ENCODE data around the gene MOV10L1.

MOV10L1 gene

DNA sequence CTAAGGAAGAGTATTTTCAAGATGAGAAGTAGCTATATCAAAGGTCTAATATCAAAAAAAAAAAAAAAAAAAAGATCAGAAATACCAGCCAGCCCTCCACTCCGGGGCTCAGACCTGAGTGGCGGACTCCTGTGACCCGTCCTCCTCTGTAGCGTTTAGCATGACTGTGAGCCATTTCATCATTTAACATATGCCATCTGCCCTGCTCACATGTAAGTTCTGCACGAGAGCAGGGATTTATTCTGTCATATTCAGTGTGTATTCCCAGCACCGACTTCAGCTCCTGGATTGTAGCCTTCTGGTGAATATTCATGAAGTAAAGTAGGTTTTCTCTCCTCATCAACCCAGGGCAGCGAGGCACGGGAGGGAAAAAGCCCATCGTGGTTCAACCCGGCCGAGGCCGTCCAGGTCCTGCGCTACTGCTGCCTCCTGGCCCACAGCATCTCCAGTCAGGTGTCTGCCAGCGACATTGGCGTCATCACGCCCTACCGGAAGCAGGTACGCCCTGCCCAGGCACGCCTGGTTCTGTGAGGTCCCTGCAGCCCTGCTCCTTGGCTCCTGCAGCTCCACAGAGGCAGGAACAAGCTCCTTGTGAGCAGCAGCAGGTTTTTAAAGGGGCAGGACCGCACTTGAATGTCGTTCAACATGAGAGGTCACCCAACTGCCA lies 68.0 kb downstream of the MOV10L1 start:
- Histone ChIP-seq H3K9ac (ENCODE audit: low read length) (no peak overlapping the region), H3K79me2 (ENCODE audit: low read length) (no peaks in the 10 kb centered on the region), H3K27me3 (ENCODE audit: low read depth, low read length) (0 out of 2 replicates have a peak, but pooled peaks cover 3% of the 10 kb centered on the region), H4K20me1 (ENCODE audit: insufficient read depth, low read length) (no peaks in the 10 kb centered on the region), H3K9me3 (ENCODE audit: insufficient read depth, low read length) (no peaks in the 10 kb centered on the region), H3K36me3 (replicated peaks; ENCODE audit: low read depth, low read length) (no peaks in the 10 kb centered on the region), H3K4me1 (ENCODE audit: low read length) (no peaks in the 10 kb centered on the region), H3K4me3 (ENCODE audit: low read length) (no peak overlapping the region), H2AFZ (ENCODE audit: low read depth, low read length) (no peak overlapping the region), H3K27ac (ENCODE audit: low read length) (no peak overlapping the region), H3K4me2 (ENCODE audit: low read length) (no peak overlapping the region)
- TF ChIP-seq CTCF (IDR thresholded peaks at IDR 0.05; ENCODE audit: low read depth, low read length) (no peak), EZH2phosphoT487 (IDR thresholded peaks at IDR 0.05; ENCODE audit: low read depth) (no peak)

DNA sequence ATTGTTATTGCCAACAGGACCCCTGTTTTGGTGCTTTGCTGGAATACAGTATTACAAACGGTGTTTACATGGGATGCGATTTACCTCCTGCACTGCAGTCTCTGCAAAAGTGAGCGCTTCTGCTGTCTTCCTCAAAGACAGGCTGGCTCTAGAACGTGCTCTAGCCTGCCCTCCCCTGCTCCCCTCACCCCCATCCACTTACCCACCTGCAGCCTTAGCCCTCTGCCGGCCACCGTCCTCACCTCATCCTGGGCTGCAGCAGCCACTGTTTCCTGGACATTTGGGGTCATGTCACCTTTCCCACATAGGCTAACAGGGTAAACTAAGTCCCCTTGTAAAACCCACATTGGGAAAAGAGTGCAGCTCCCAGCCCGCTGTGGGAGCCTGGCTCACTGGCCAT lies 71.1 kb downstream of the MOV10L1 start:
- Histone ChIP-seq H3K79me2 (ENCODE audit: low read length) (no peaks in the 10 kb centered on the region), H4K20me1 (ENCODE audit: insufficient read depth, low read length) (no peaks in the 10 kb centered on the region), H3K9ac (ENCODE audit: low read length) (no peak overlapping the region), H3K4me1 (ENCODE audit: low read length) (0 out of 2 replicates have a peak, but pooled peaks cover 4% of the 10 kb centered on the region), H3K9me3 (ENCODE audit: insufficient read depth, low read length) (no peaks in the 10 kb centered on the region), H2AFZ (ENCODE audit: low read depth, low read length) (no peak overlapping the region), H3K4me3 (ENCODE audit: low read length) (no peak overlapping the region), H3K27me3 (ENCODE audit: low read depth, low read length) (0 out of 2 replicates have a peak, but pooled peaks cover 3% of the 10 kb centered on the region), H3K4me2 (ENCODE audit: low read length) (no peak overlapping the region), H3K27ac (ENCODE audit: low read length) (no peak overlapping the region), H3K36me3 (replicated peaks; ENCODE audit: low read depth, low read length) (no peaks in the 10 kb centered on the region)
- no peak for TF ChIP-seq EZH2phosphoT487 (IDR thresholded peaks at IDR 0.05; ENCODE audit: low read depth)
- TF ChIP-seq CTCF (IDR thresholded peaks at IDR 0.05; ENCODE audit: low read depth, low read length): no peak

DNA sequence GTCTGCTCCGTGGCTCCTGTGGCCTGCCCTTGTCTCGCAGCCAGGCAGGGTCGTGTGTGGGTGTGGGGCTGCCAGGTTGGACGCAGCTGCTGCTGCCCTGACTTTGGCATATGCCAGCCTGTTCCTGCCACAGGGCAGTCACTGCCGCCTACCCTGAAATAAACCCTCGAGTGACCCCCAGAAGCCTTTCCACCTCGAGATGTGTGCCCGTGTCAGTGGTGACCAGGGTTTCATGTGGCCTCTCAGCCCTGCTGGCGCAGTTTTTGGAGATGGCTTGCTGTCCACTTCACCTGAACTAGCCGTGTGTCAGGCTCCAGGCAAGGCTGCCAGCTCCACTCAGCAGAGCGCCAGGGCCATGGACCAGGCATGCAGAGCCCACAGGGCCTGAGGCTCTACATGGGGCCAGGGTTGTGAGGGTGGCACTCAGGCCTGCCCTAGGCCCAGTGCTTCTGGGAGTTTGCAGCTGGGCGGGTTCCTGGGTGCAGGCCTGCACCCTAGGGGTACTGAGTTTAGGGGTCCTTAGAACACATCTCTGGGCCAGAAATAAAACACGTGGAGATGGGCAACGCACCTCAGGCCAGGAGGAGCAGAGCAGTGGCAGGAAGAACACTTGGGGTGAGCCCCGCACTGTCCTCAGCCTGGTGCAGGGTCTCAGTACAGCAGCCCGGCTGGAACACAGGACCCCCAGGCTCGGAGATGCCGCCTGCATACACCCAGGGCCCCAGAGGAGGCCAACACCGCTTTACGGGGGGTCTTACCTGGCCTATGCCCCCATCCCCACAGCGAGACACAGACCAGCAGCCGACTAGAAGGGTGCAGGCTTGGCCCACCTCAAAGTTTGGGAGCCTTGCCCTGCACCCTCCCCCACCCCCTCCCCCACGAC lies 71.9 kb downstream of the MOV10L1 start:
- Histone ChIP-seq H3K36me3 (replicated peaks; ENCODE audit: low read depth, low read length) (no peaks in the 10 kb centered on the region), H3K79me2 (ENCODE audit: low read length) (no peaks in the 10 kb centered on the region), H3K4me3 (ENCODE audit: low read length) (no peak overlapping the region), H3K4me1 (ENCODE audit: low read length) (0 out of 2 replicates have a peak, but pooled peaks cover 4% of the 10 kb centered on the region), H3K4me2 (ENCODE audit: low read length) (no peak overlapping the region), H4K20me1 (ENCODE audit: insufficient read depth, low read length) (no peaks in the 10 kb centered on the region), H2AFZ (ENCODE audit: low read depth, low read length) (no peak overlapping the region), H3K27me3 (ENCODE audit: low read depth, low read length) (0 out of 2 replicates have a peak, but pooled peaks cover 3% of the 10 kb centered on the region), H3K27ac (ENCODE audit: low read length) (no peak overlapping the region), H3K9ac (ENCODE audit: low read length) (no peak overlapping the region), H3K9me3 (ENCODE audit: insufficient read depth, low read length) (no peaks in the 10 kb centered on the region)
- TF ChIP-seq EZH2phosphoT487 (IDR thresholded peaks at IDR 0.05; ENCODE audit: low read depth): no peak
- TF ChIP-seq CTCF (IDR thresholded peaks at IDR 0.05; ENCODE audit: low read depth, low read length): no peak

GRCh38 chr22:50162391-50162956 lies 72.7 kb downstream of the MOV10L1 start:
- TF ChIP-seq EZH2phosphoT487 (IDR thresholded peaks at IDR 0.05; ENCODE audit: low read depth): no peak
- TF ChIP-seq CTCF (IDR thresholded peaks at IDR 0.05; ENCODE audit: low read depth, low read length): no peak
- Histone ChIP-seq H3K4me2 (ENCODE audit: low read length) (no peak overlapping the region), H3K9ac (ENCODE audit: low read length) (no peak overlapping the region), H3K4me1 (ENCODE audit: low read length) (0 out of 2 replicates have a peak, but pooled peaks cover 4% of the 10 kb centered on the region), H3K27me3 (ENCODE audit: low read depth, low read length) (0 out of 2 replicates have a peak, but pooled peaks cover 3% of the 10 kb centered on the region), H2AFZ (ENCODE audit: low read depth, low read length) (no peak overlapping the region), H3K79me2 (ENCODE audit: low read length) (no peaks in the 10 kb centered on the region), H3K36me3 (replicated peaks; ENCODE audit: low read depth, low read length) (no peaks in the 10 kb centered on the region), H4K20me1 (ENCODE audit: insufficient read depth, low read length) (no peaks in the 10 kb centered on the region), H3K4me3 (ENCODE audit: low read length) (no peak overlapping the region), H3K9me3 (ENCODE audit: insufficient read depth, low read length) (no peaks in the 10 kb centered on the region), H3K27ac (ENCODE audit: low read length) (no peak overlapping the region)
